Stomach smooth muscle (tissue), 2 donors: ENCODE results near the gene CSPG4.
"Not testable (repeated sequence)": the region's sequence is repeated elsewhere in the genome, so short reads cannot be mapped to it uniquely, and the experiment has no call there.

Experiments
- H3K27ac ChIP-seq: one replicate; pipeline ENCODE4 v1.7.0; 2013; ENCODE audit warnings: mild to moderate bottlenecking, low read length, inconsistent platforms
- H3K27me3 ChIP-seq, 2 donors: one replicate each; pipeline ENCODE4 v1.7.0; 2013; ENCODE audit warnings: low read length in 2 of 2; ENCODE audit not compliant: insufficient read depth in 2 of 2, control insufficient read depth in 1 of 2
- H3K36me3 ChIP-seq, 2 donors: one replicate each; pipeline ENCODE4 v1.7.0; 2013; ENCODE audit warnings: low read length in 2 of 2; ENCODE audit not compliant: control insufficient read depth in 2 of 2, insufficient read depth in 2 of 2
- H3K4me1 ChIP-seq: one replicate; pipeline ENCODE4 v1.7.0; 2013; ENCODE audit warnings: low read length; ENCODE audit not compliant: control insufficient read depth, insufficient read depth
- H3K4me3 ChIP-seq, 2 donors: one replicate each; pipeline ENCODE4 v1.7.0; 2013; ENCODE audit warnings: low read length in 2 of 2
- H3K9ac ChIP-seq, 2 donors: one replicate each; pipeline ENCODE4 v1.7.0; 2013; ENCODE audit warnings: low read length in 2 of 2, mild to moderate bottlenecking in 1 of 2
- H3K9me3 ChIP-seq, 2 donors: one replicate each; pipeline ENCODE4 v1.7.0; 2013; ENCODE audit warnings: low read length in 2 of 2; ENCODE audit not compliant: control insufficient read depth in 2 of 2
- donor health status: healthy.
- donor health status: Pancreatic carcinoma.

Gene CSPG4

GRCh38 chr15:75709458-75709857 is 3.2 kb downstream of the CSPG4 start:
- Histone ChIP-seq H3K36me3 (peaks cover 7 to 11% of the 10 kb centered on the region in 2 donors), H3K4me3 (peak overlapping the region; percentile 57 to 69), H3K27ac (peak overlapping the region; percentile 98), H3K4me1 (peaks cover 65% of the 10 kb centered on the region), H3K9ac (peak overlapping the region; percentile 81 to 89)
- not testable (repeated sequence) for H3K27me3 ChIP-seq, H3K9me3 ChIP-seq

GRCh38 chr15:75706682-75706954 is 6.0 kb downstream of the CSPG4 start:
- H3K27ac ChIP-seq: peak overlapping the region; percentile 92
- H3K36me3 ChIP-seq: peaks cover 7 to 13% of the 10 kb centered on the region in 2 donors
- H3K27me3 ChIP-seq: no peaks in the 10 kb centered on the region
- no peaks in the 10 kb centered on the region for H3K9me3 ChIP-seq
- peak overlapping the region; percentile 32 to 36 for H3K9ac ChIP-seq
- H3K4me3 ChIP-seq: no peak overlapping the region
- H3K4me1 ChIP-seq: peaks cover 63% of the 10 kb centered on the region

DNA sequence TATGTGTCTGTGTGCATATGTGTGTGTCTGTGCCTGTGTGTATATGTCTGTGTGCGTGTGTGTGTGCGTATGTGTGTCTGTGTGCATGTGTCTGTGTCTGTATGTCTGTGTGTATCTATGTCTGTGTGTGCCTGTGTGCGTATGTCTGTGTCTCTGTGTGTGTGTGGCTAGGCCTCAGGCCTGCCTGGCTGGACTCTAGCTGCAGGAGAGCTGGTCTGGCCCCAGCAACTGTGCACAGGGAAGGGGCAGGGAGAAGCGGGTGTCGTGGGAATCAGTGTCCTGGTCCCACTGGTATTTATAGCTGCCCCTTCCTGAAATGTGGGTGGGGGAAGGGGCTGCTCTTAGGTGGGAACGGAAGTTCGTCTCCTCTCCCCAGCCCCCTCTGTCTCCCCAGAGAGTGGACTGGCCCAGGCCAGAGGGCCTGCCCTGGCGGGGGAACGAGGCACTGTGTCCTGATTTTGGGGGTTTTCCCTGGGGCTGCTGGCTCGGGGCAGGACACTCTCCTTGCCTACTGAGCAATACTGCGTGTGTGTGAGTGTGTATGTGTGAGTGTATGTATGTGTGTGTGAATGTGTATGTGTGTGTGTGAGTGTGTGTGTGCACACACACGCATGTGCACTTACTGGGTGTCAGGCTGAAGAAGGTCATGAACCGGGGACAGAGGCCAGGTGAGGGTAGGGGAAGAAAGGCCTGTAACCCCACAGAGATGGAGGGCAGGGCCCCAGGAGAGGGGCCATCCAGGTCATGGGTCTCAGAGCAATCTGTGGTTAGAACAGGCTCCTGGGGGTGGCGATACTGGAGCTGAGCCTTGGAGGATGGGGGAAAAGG is 6.6 kb downstream of the CSPG4 start:
- Histone ChIP-seq H3K27ac (peak overlapping the region; percentile 92), H3K27me3 (no peaks in the 10 kb centered on the region), H3K4me3 (peak overlapping the region in 1 of 2 donors; percentile 29), H3K4me1 (peaks cover 67% of the 10 kb centered on the region), H3K9me3 (no peaks in the 10 kb centered on the region), H3K36me3 (peaks cover 7 to 13% of the 10 kb centered on the region in 2 donors), H3K9ac (peak overlapping the region; percentile 32 to 60)

GRCh38 chr15:75705375-75705774 is 7.3 kb downstream of the CSPG4 start:
- Histone ChIP-seq H3K9ac (peak overlapping the region; percentile 60 to 69), H3K4me1 (peaks cover 74% of the 10 kb centered on the region), H3K36me3 (peaks cover 7 to 13% of the 10 kb centered on the region in 2 donors), H3K27ac (peak overlapping the region; percentile 92)
- not testable (repeated sequence) for H3K4me3 ChIP-seq, H3K9me3 ChIP-seq, H3K27me3 ChIP-seq

GRCh38 chr15:75704618-75705017 is 8.0 kb downstream of the CSPG4 start:
- H3K27me3 ChIP-seq: no peaks in the 10 kb centered on the region
- peak overlapping the region; percentile 19 to 29 for H3K4me3 ChIP-seq
- H3K4me1 ChIP-seq: peaks cover 76% of the 10 kb centered on the region
- peak overlapping the region; percentile 62 to 69 for H3K9ac ChIP-seq
- no peaks in the 10 kb centered on the region for H3K9me3 ChIP-seq
- H3K27ac ChIP-seq: peak overlapping the region; percentile 92
- peaks cover 7 to 13% of the 10 kb centered on the region in 2 donors for H3K36me3 ChIP-seq

- peaks cover 77% of the 10 kb centered on the region for H3K4me1 ChIP-seq
Measured at GRCh38 chr15:75704263-75704615, 8.4 kb downstream of the CSPG4 start.

DNA sequence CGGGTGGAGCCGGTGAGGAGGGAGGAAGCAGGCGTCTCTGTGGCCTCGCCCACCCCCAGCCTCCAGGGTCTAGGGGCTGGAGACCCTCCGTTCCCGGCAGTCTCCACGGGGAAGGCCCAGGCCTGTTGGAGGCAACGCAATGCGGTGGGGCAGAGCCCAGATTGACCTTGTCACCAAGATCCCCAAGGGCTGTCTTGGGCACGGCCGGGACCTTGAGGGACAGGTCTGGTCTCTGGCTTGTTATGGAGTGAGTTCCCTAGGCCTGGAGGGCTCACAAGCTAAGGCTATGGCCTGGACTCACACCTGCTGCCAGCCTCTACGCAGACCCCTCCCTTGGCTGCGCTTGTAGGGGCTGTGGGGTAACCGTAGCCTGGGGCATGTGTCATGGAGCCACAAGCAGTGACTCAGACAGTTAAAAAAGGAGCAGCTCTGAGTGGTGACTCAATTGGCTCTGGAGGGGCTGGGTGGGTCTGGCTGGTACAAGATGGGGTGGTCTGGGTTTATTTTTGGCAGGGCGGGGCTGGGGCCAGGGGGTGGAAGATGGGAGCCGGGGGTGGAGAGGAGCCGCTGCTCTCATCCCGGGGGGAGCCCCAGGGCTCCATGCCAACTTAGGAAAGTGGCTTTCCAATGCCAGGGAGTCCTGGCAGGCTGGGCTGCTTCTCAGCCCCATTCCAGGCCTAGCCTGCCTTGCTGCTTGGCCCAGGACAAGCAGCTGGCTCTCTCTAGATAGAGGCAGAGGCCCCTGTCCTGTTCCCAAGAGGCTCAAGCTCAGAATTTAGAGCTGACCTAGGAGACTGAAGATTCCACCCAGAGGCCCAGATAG is 9.0 kb downstream of the CSPG4 start:
- peak overlapping the region; percentile 92 for H3K27ac ChIP-seq
- not testable (repeated sequence) for H3K9me3 ChIP-seq, H3K27me3 ChIP-seq
- peak overlapping the region in 1 of 2 donors; percentile 22 for H3K4me3 ChIP-seq
- H3K4me1 ChIP-seq: peaks cover 77% of the 10 kb centered on the region
- peak overlapping the region; percentile 62 to 69 for H3K9ac ChIP-seq
- H3K36me3 ChIP-seq: peaks cover 7 to 11% of the 10 kb centered on the region in 2 donors

More at GRCh38 chr15:75704263-75704615, 8.4 kb downstream of the CSPG4 start:
- Histone ChIP-seq H3K36me3 (peaks cover 7 to 13% of the 10 kb centered on the region in 2 donors), H3K4me3 (peak overlapping the region; percentile 19 to 22), H3K27me3 (no peaks in the 10 kb centered on the region), H3K9me3 (no peaks in the 10 kb centered on the region), H3K9ac (peak overlapping the region; percentile 62 to 69), H3K27ac (peak overlapping the region; percentile 92)

GRCh38 chr15:75702436-75702835 is 10.2 kb downstream of the CSPG4 start:
- no peaks in the 10 kb centered on the region for H3K9me3 ChIP-seq
- H3K9ac ChIP-seq: peak overlapping the region; percentile 32 to 36
- peak overlapping the region; percentile 84 for H3K27ac ChIP-seq
- H3K4me3 ChIP-seq: no peak overlapping the region
- H3K36me3 ChIP-seq: peaks cover 7 to 10% of the 10 kb centered on the region in 2 donors
- H3K27me3 ChIP-seq: no peaks in the 10 kb centered on the region
- H3K4me1 ChIP-seq: peaks cover 82% of the 10 kb centered on the region

GRCh38 chr15:75701071-75702003 is 11.3 kb downstream of the CSPG4 start:
- peak overlapping the region in 1 of 2 donors; percentile 22 for H3K4me3 ChIP-seq
- peak overlapping the region; percentile 84 for H3K27ac ChIP-seq
- H3K27me3 ChIP-seq, H3K36me3 ChIP-seq, H3K9me3 ChIP-seq: not testable (repeated sequence)
- H3K4me1 ChIP-seq: peaks cover 82% of the 10 kb centered on the region
- peak overlapping the region; percentile 36 to 41 for H3K9ac ChIP-seq
